Measurements from ENCODE around the gene YPEL2.

DNA sequence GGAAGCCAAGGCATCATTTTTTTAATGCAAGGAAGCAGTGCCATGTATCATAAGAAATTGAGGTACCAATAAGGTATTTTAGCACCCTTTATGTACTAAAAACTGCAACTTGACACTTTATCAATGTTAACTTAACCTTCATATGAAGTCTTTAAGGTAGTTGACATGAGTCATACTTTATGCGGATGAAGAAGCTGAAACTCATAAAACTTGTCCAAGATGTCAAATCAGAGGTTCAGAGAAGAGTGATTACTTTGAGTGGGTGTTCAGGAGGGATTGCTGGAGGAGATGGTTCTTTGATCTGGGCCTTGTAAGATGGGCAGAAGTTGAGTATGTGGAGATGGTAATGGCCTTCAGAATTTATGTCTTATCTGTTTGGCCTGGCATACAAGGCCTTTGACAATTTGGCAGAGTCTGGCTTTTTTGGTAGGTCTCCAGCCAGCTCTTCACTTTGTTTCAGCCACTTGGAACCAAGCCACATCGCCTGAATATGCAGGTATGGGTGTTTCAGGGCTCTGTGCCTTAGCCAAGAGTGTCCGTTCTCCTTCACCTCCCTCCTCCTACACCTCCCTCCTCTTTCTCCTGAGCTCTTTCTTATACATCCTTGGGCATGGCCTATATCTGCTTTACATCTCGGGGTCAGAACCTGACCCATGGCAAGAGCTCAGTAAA is 23.7 kb downstream of the YPEL2 start:
- TF ChIP-seq, protein P1, sequence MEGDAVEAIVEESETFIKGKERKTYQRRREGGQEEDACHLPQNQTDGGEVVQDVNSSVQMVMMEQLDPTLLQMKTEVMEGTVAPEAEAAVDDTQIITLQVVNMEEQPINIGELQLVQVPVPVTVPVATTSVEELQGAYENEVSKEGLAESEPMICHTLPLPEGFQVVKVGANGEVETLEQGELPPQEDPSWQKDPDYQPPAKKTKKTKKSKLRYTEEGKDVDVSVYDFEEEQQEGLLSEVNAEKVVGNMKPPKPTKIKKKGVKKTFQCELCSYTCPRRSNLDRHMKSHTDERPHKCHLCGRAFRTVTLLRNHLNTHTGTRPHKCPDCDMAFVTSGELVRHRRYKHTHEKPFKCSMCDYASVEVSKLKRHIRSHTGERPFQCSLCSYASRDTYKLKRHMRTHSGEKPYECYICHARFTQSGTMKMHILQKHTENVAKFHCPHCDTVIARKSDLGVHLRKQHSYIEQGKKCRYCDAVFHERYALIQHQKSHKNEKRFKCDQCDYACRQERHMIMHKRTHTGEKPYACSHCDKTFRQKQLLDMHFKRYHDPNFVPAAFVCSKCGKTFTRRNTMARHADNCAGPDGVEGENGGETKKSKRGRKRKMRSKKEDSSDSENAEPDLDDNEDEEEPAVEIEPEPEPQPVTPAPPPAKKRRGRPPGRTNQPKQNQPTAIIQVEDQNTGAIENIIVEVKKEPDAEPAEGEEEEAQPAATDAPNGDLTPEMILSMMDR (optimal IDR thresholded peaks at IDR 0.05 in 1 of 3, IDR thresholded peaks at IDR 0.05 in 1 of 3, conservative IDR thresholded peaks at IDR 0.05 in 1 of 3; ENCODE audit: extremely low read depth in 1 of 3, insufficient read depth in 2 of 3, low read length in 3 of 3): no peak
- no peak for TF ChIP-seq EZH2 (IDR thresholded peaks at IDR 0.05; ENCODE audit: low read length)

Measured in keratinocyte (primary cell).